ENCODE results near the gene INPP5D.

DNA sequence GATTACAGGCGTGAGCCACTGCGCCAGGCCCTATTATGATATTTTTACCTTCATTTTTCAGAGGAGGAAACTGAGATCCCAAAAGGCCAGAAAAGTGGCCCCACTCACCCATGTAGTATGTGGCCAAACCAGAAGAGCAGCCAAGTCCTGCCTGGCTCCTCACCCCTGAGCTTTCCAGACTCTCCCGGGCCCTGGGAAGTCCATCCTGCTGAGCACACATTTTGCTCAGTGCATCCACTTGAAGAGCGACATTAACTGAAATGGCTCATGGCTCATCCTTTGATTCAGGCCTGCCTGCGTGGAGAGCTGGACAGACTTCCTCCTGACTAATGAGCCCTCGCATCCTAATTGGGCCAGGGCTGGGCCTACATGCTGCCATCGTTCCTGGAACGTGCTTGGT, 37.6 kb upstream of the INPP5D start:
- no peak for TF ChIP-seq ELF4 (CRISPR knock-in tag; IDR thresholded peaks at IDR 0.05; ENCODE audit: low read depth)
- TF ChIP-seq TEAD4 (CRISPR knock-in tag; IDR thresholded peaks at IDR 0.05), result no peak
- TF ChIP-seq IRF2 (CRISPR knock-in tag; IDR thresholded peaks at IDR 0.05; ENCODE audit: borderline replicate concordance, low read depth), result no peak
- TF ChIP-seq JUN (CRISPR knock-in tag; IDR thresholded peaks at IDR 0.05), result no peak
- TF ChIP-seq, protein P1, sequence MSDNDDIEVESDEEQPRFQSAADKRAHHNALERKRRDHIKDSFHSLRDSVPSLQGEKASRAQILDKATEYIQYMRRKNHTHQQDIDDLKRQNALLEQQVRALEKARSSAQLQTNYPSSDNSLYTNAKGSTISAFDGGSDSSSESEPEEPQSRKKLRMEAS (CRISPR knock-in tag; IDR thresholded peaks at IDR 0.05), result no peak
- TF ChIP-seq, protein P2, sequence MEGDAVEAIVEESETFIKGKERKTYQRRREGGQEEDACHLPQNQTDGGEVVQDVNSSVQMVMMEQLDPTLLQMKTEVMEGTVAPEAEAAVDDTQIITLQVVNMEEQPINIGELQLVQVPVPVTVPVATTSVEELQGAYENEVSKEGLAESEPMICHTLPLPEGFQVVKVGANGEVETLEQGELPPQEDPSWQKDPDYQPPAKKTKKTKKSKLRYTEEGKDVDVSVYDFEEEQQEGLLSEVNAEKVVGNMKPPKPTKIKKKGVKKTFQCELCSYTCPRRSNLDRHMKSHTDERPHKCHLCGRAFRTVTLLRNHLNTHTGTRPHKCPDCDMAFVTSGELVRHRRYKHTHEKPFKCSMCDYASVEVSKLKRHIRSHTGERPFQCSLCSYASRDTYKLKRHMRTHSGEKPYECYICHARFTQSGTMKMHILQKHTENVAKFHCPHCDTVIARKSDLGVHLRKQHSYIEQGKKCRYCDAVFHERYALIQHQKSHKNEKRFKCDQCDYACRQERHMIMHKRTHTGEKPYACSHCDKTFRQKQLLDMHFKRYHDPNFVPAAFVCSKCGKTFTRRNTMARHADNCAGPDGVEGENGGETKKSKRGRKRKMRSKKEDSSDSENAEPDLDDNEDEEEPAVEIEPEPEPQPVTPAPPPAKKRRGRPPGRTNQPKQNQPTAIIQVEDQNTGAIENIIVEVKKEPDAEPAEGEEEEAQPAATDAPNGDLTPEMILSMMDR (IDR thresholded peaks at IDR 0.05), result no peak
- no peak for TF ChIP-seq NR2C2 (CRISPR knock-in tag; IDR thresholded peaks at IDR 0.05)
- no peak for TF ChIP-seq ZNF263 (CRISPR knock-in tag; IDR thresholded peaks at IDR 0.05; ENCODE audit: low read depth)
- TF ChIP-seq, protein P3, sequence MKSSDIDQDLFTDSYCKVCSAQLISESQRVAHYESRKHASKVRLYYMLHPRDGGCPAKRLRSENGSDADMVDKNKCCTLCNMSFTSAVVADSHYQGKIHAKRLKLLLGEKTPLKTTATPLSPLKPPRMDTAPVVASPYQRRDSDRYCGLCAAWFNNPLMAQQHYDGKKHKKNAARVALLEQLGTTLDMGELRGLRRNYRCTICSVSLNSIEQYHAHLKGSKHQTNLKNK (CRISPR knock-in tag; IDR thresholded peaks at IDR 0.05), result no peak

Data from WTC11 (cell line).